HepG2 (cell line): ENCODE measurements around the gene GUCA2B. TPM values are rescaled to one million over a fixed set of nuclear protein-coding genes. Genes with fewer than 3 reads are reported as not detected.
A peak's percentile ranks its signal among the peaks of the same experiment; 100 is the strongest.

ENCODE experiments used
- ATAC-seq: fragments of 200-7000 bp; cut with Tn5 transposase; 3 replicates; pipeline ENCODE4 v1.9.1; 2020; ENCODE audit warnings: mild to moderate bottlenecking, moderate library complexity
- BruUV-seq: library from RNA; stranded (reverse); fragments of 400-500 nt; replicated peaks from 2 replicates; lab custom pipeline; 2021; lab: Mats Ljungman, UMichigan
- CTCF ChIA-PET: fragments of 300-600 bp; formaldehyde crosslinking; extraction: SDS; loops from one replicate; lab custom pipeline; 2021; ENCODE audit warnings: low total read pairs, inconsistent platforms, low intra/inter-chr PET ratio; lab: Yijun Ruan, JAX
- POLR2A ChIA-PET: fragments of 350-600 bp; sonication (Branson Sonifier 250); formaldehyde crosslinking; loops from one replicate; lab custom pipeline; 2020; ENCODE audit warnings: antibody characterized with exemption, inconsistent platforms; lab: Yijun Ruan, JAX
- DNase-seq: peaks from one replicate; pipeline ENCODE4 v3.0.0-alpha.2; 2015; ENCODE audit warnings: low spot score
- FAIRE-seq: peaks from 3 replicates; lab custom pipeline; 2011; peaks lifted over from hg19 to GRCh38; lab: Jason Lieb, UNC
- H2AFZ ChIP-seq: one replicate; pipeline ENCODE4 v1.6.1; 2011; ENCODE audit warnings: low read length, inconsistent platforms
- H3K27ac ChIP-seq: fragments of 300-600 bp; 3 replicates; pipeline ENCODE4 v1.8.0; 2011; ENCODE audit warnings: mixed run types, mild to moderate bottlenecking, mixed read lengths, low read length, inconsistent platforms; ENCODE audit not compliant: insufficient read depth; ENCODE audit errors: extremely low read length
- H3K27me3 ChIP-seq, 2 experiments: fragments of 200-600 bp in 1 of 2; 2 replicates in 1 of 2; 3 replicates in 1 of 2; pipeline versions ENCODE4 v1.6.0 to v1.8.0; 2011; ENCODE audit warnings: low read length in 2 of 2, mild to moderate bottlenecking in 2 of 2, moderate library complexity in 2 of 2, inconsistent platforms in 1 of 2; ENCODE audit not compliant: insufficient read depth in 2 of 2, control insufficient read depth in 1 of 2
- H3K36me3 ChIP-seq, 2 experiments: fragments of 200-600 bp in 1 of 2; replicated peaks in 1 of 2; 2 replicates in 1 of 2; 3 replicates in 1 of 2; pipeline versions ENCODE4 v1.5.1 to v1.8.0; 2011; ENCODE audit warnings: low read length in 2 of 2, inconsistent platforms in 1 of 2; ENCODE audit not compliant: insufficient read depth in 2 of 2, control insufficient read depth in 1 of 2
- H3K4me1 ChIP-seq: 2 replicates; pipeline ENCODE4 v1.5.1; 2012; ENCODE audit warnings: low read length, inconsistent platforms; ENCODE audit not compliant: insufficient read depth
- H3K4me2 ChIP-seq: 2 replicates; pipeline ENCODE4 v1.6.0; 2011; ENCODE audit warnings: low read depth, low read length, inconsistent platforms
- H3K4me3 ChIP-seq, 3 experiments: fragments of 200-600 bp in 1 of 3; sonication (generic), shearing (Covaris generic) in 1 of 3; replicated peaks in 1 of 3; 2 replicates each; pipeline ENCODE4 v1.5.1; 2011 to 2016; ENCODE audit warnings: low read length in 3 of 3, inconsistent platforms in 2 of 3, low read depth in 2 of 3, mild to moderate bottlenecking in 2 of 3, control low read depth in 1 of 3, mixed read lengths in 1 of 3; ENCODE audit not compliant: insufficient read depth in 1 of 3
- H3K79me2 ChIP-seq: one replicate; pipeline ENCODE4 v1.6.1; 2011; ENCODE audit warnings: low read length, inconsistent platforms; ENCODE audit not compliant: insufficient read depth
- H3K9ac ChIP-seq: 2 replicates; pipeline ENCODE4 v1.6.0; 2011; ENCODE audit warnings: mild to moderate bottlenecking, low read depth, low read length, inconsistent platforms; ENCODE audit not compliant: insufficient read depth
- H3K9me3 ChIP-seq: 2 replicates; pipeline ENCODE4 v1.5.1; 2012; ENCODE audit warnings: mild to moderate bottlenecking, low read length
- H4K20me1 ChIP-seq: 2 replicates; pipeline ENCODE4 v1.6.0; 2011; ENCODE audit warnings: inconsistent platforms, mild to moderate bottlenecking, low read length, moderate library complexity; ENCODE audit not compliant: insufficient read depth
- HNRNPK ChIP-seq: fragments of 200-400 bp; formaldehyde crosslinking; IDR thresholded peaks from 2 replicates; pipeline ENCODE4 v1.6.1; 2018; ENCODE audit warnings: low read length, low read depth, moderate library complexity, mild to moderate bottlenecking; ENCODE audit not compliant: poor library complexity, severe bottlenecking
- RAD21 ChIP-seq: fragments of 450-650 bp; formaldehyde crosslinking; IDR thresholded peaks from 2 replicates; pipeline ENCODE4 v1.5.0; 2020; ENCODE audit warnings: mild to moderate bottlenecking
- SALL1 ChIP-seq: sonication (generic); formaldehyde crosslinking; IDR thresholded peaks from 2 replicates; pipeline ENCODE4 v1.8.0; 2022; ENCODE audit warnings: mild to moderate bottlenecking, missing genetic modification reagents
- ZFP36L1 ChIP-seq: sonication (generic); formaldehyde crosslinking; IDR thresholded peaks from 2 replicates; pipeline ENCODE4 v1.8.0; 2022; ENCODE audit warnings: mild to moderate bottlenecking, missing genetic modification reagents, moderate library complexity
- WGBS: methylation state at CpG from one replicate; pipeline ENCODE4 v1.1.6; 2017; ENCODE audit warnings: low lambda C conversion rate; 5-methylcytosine and 5-hydroxymethylcytosine counted together
- in situ Hi-C: cut with HindIII; loops from 2 replicates; pipeline ENCODE4 v1.10.0; 2017; ENCODE audit warnings: low pct_unique_long_range_greater_than_20kb; ENCODE audit not compliant: extremely low pct_ligation_motif_present
- intact Hi-C: fragments of 100-400 bp; cut with micrococcal nuclease; formaldehyde crosslinking; loops from one replicate; pipeline ENCODE4 v1.10.0; 2022; ENCODE audit not compliant: unreplicated experiment
- polyA plus RNA-seq, 8 experiments: library from polyadenylated mRNA; depleted of rRNA in 3 of 8; stranded (reverse) in 7 of 8; unstranded in 1 of 8; fragments of >200 nt; fragmentation: Illumina TruSeq in 4 of 8; extraction: Trizol in 4 of 8; gene quantifications; 2 replicates each; pipeline versions ENCODE4 v1.2.1 to v1.2.3, GENCODE V29; 2011 to 2016; ENCODE audit warnings: low read depth in 4 of 8, missing spikeins in 1 of 8, mixed read lengths in 1 of 8; ENCODE audit not compliant: insufficient read depth in 1 of 8
- total RNA-seq, 5 experiments: library from RNA; depleted of rRNA; stranded (reverse); fragments of >200 nt; fragmentation: Illumina TruSeq; extraction: Trizol; gene quantifications; 2 replicates each; pipeline ENCODE4 v1.2.3, GENCODE V29; 2016; ENCODE audit warnings: low read depth in 1 of 5
- TF ChIP-seq, protein P1 (sequence below): sonication (generic); formaldehyde crosslinking; IDR thresholded peaks from 2 replicates; pipeline ENCODE4; 2020; ENCODE audit warnings: missing genetic modification reagents, mild to moderate bottlenecking, borderline replicate concordance
- TF ChIP-seq, protein P2 (sequence below): sonication (generic); formaldehyde crosslinking; IDR thresholded peaks from 2 replicates; pipeline ENCODE4 v1.8.0; 2023; ENCODE audit warnings: mild to moderate bottlenecking, missing genetic modification reagents

The GUCA2B gene
- total and polyA plus RNA-seq, 2 of the 13 experiments (the other 11 are each of a cell fraction or from before 2014, with no cell fraction given), result not detected

DNA sequence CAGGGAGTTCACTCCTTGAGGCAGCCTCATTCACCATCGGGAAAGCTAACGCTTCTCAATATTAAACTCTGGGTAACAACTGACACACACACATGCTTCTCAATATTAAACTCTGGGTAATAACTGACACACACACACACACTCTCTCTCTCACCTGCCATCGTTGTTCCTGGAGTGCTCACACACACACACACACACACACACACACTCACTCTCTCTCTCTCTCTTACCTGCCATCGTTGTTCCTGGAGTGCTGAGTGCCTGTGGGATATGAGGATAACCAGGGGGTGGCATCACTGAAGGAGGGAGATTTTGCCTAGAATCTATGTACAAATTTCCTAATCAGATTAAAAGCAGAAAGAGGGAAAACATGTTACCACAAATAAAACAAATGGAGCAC lies 28.5 kb downstream of the GUCA2B start (continued):
- TF ChIP-seq SALL1 (CRISPR knock-in tag), result no peak
- no peak for TF ChIP-seq ZFP36L1 (CRISPR knock-in tag)
- TF ChIP-seq RAD21, result no peak
- TF ChIP-seq, protein P1, sequence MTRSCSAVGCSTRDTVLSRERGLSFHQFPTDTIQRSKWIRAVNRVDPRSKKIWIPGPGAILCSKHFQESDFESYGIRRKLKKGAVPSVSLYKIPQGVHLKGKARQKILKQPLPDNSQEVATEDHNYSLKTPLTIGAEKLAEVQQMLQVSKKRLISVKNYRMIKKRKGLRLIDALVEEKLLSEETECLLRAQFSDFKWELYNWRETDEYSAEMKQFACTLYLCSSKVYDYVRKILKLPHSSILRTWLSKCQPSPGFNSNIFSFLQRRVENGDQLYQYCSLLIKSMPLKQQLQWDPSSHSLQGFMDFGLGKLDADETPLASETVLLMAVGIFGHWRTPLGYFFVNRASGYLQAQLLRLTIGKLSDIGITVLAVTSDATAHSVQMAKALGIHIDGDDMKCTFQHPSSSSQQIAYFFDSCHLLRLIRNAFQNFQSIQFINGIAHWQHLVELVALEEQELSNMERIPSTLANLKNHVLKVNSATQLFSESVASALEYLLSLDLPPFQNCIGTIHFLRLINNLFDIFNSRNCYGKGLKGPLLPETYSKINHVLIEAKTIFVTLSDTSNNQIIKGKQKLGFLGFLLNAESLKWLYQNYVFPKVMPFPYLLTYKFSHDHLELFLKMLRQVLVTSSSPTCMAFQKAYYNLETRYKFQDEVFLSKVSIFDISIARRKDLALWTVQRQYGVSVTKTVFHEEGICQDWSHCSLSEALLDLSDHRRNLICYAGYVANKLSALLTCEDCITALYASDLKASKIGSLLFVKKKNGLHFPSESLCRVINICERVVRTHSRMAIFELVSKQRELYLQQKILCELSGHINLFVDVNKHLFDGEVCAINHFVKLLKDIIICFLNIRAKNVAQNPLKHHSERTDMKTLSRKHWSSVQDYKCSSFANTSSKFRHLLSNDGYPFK (CRISPR knock-in tag), result no peak

DNA sequence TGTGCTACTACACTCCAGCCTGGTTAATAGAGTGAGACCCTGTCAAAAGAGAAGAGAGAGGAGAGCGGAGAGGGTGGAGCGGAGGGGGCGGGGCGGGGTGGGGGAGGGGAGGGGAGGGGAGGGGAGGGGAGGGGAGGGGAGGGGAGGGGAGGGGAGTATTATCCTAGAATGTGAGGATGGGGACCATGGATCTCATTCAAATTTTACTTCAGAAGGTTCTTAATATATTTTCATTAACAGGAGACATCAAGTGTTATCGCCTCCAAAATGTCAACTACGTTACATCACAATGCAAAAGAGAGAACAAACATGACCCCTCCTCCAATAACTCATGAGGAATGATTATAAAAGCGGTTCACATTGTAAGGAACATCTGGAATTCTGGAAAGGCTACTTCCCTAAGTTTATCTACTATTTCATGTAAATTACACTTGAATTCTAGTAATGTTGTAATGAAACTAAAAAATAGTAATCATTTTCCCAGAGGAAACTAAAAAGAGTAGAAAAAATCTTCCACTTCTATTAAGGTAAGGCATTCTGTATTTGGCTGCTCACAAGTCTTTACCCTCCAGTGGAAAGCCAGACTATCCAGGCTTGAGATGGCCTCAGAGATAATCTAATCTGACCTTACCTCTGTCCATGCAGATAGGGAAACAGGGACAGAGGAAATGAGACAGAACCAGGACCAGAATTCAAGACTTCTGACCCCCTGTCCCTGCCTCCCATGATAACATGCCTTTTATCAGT lies 30.2 kb downstream of the GUCA2B start:
- in situ Hi-C loops (no loop called here), intact Hi-C loops (no loop called here)
- ATAC-seq (no peak), FAIRE-seq (no peak), DNase-seq (no peak)
- ChIA-PET CTCF (no interaction called here), POLR2A (no interaction called here)
- Histone ChIP-seq H3K4me3 (no peak overlapping the region), H3K27me3 (no peaks in the 10 kb centered on the region), H4K20me1 (no peaks in the 10 kb centered on the region), H3K36me3 (peaks cover 11 to 71% of the 10 kb centered on the region in 2 experiments), H3K4me1 (no peaks in the 10 kb centered on the region), H3K27ac (no peak overlapping the region), H3K9me3 (no peaks in the 10 kb centered on the region), H2AFZ (no peak overlapping the region)
- BruUV-seq, result no TSS peak
- WGBS, result 88% methylated on average over 7 of the region's 7 CpGs
- TF ChIP-seq, protein P2, sequence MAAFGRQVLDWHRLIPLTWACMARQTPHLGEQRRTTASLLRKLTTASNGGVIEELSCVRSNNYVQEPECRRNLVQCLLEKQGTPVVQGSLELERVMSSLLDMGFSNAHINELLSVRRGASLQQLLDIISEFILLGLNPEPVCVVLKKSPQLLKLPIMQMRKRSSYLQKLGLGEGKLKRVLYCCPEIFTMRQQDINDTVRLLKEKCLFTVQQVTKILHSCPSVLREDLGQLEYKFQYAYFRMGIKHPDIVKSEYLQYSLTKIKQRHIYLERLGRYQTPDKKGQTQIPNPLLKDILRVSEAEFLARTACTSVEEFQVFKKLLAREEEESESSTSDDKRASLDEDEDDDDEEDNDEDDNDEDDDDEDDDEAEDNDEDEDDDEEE (CRISPR knock-in tag), result no peak
- TF ChIP-seq HNRNPK, result peak; percentile 89
- TF ChIP-seq, all 625 proteins: peak for 1
- Histone ChIP-seq H3K79me2 (no peaks in the 10 kb centered on the region), H3K4me2 (no peak overlapping the region), H3K9ac (no peak overlapping the region)
